ENCODE measurements around the gene SNRNP70.

Gene SNRNP70

GRCh38 chr19:49101160-49101559 lies 15.9 kb downstream of the SNRNP70 start:
- no peak for DNase-seq (ENCODE audit: low read depth in 3 of 3)

- no peak for DNase-seq (ENCODE audit: low read depth in 3 of 3)
These were observed 17.1 kb downstream of the SNRNP70 start for GRCh38 chr19:49102303-49102702.

- DNase-seq (ENCODE audit: low read depth in 3 of 3): no peak
These were observed 18.3 kb downstream of the SNRNP70 start for GRCh38 chr19:49103331-49104085.

GRCh38 chr19:49104229-49104864 lies 19.1 kb downstream of the SNRNP70 start:
- no peak for DNase-seq (ENCODE audit: low read depth in 3 of 3)

- peak; percentile 35 to 59 (median 43) for DNase-seq (ENCODE audit: low read depth in 3 of 3)
These were observed 21.4 kb downstream of the SNRNP70 start for GRCh38 chr19:49106648-49107135.

GRCh38 chr19:49107625-49108459 lies 22.6 kb downstream of the SNRNP70 start:
- no peak for DNase-seq (ENCODE audit: low read depth in 3 of 3)

- no peak for DNase-seq (ENCODE audit: low read depth in 3 of 3)
These were observed 23.8 kb downstream of the SNRNP70 start for GRCh38 chr19:49109051-49109450.

GRCh38 chr19:49109569-49110233 lies 24.4 kb downstream of the SNRNP70 start:
- no peak for DNase-seq (ENCODE audit: low read depth in 3 of 3)

GRCh38 chr19:49110567-49110966 lies 25.3 kb downstream of the SNRNP70 start:
- no peak for DNase-seq (ENCODE audit: low read depth in 3 of 3)

GRCh38 chr19:49111218-49111998 lies 26.2 kb downstream of the SNRNP70 start:
- DNase-seq (ENCODE audit: low read depth in 3 of 3): no peak

- DNase-seq (ENCODE audit: low read depth in 3 of 3): peak; percentile 29 to 67 (median 44)
These were observed 28.7 kb downstream of the SNRNP70 start, which contains the start of gene LIN7B for GRCh38 chr19:49113762-49114629. Gene LIN7B (plus strand): TSS chr19:49114370. CDS start chr19:49114405, 35 bp downstream.

GRCh38 chr19:49114630-49115363 lies 29.5 kb downstream of the SNRNP70 start:
- peak in 2 of 3 donors; percentile 21 to 47 for DNase-seq (ENCODE audit: low read depth in 3 of 3)

GRCh38 chr19:49116544-49116943 lies 31.3 kb downstream of the SNRNP70 start:
- DNase-seq (ENCODE audit: low read depth in 3 of 3): no peak

GRCh38 chr19:49117677-49118564 lies 32.7 kb downstream of the SNRNP70 start:
- no peak for DNase-seq (ENCODE audit: low read depth in 3 of 3)

- peak; percentile 87 to 93 (median 91) for DNase-seq (ENCODE audit: low read depth in 3 of 3)
These were observed 33.5 kb downstream of the SNRNP70 start, which contains the start of gene C19orf73 for GRCh38 chr19:49118565-49119410. Gene C19orf73 (minus strand): TSS chr19:49119143. CDS start chr19:49119022, 121 bp downstream.

GRCh38 chr19:49119411-49120324 lies 34.4 kb downstream of the SNRNP70 start, which contains the start of gene PPFIA3:
Gene PPFIA3 (plus strand): TSS chr19:49119544. CDS start chr19:49127874, 8,330 bp downstream.
- DNase-seq (ENCODE audit: low read depth in 3 of 3): no peak

Measured in stimulated activated CD4-positive, alpha-beta T cell treated with anti-CD3 and anti-CD28 coated beads, TNF-alpha, amount 100 ng/mL, for 48 hours (primary cell).